Hepatocyte (in vitro differentiated cells): ENCODE measurements around the gene MED13L. TPM values are rescaled to one million over a fixed set of nuclear protein-coding genes. Genes with fewer than 3 reads are reported as not detected.

Experiments used
- DNase-seq: peaks from one replicate; pipeline ENCODE4 v3.0.0-alpha.2; 2016; ENCODE audit warnings: low spot score
- H2AFZ ChIP-seq: fragments of 200-600 bp; sonication (generic); 2 replicates; pipeline ENCODE4 v1.6.0; 2016; ENCODE audit warnings: antibody characterized with exemption, mild to moderate bottlenecking
- H3K27ac ChIP-seq: fragments of 200-600 bp; sonication (generic); 2 replicates; pipeline ENCODE4 v1.5.1; 2016; ENCODE audit warnings: mild to moderate bottlenecking
- H3K27me3 ChIP-seq: fragments of 200-600 bp; sonication (generic); 2 replicates; pipeline ENCODE4 v1.6.1; 2016
- H3K36me3 ChIP-seq: fragments of 200-600 bp; sonication (generic); replicated peaks from 2 replicates; pipeline ENCODE4 v1.5.1; 2016; ENCODE audit warnings: low read depth; ENCODE audit not compliant: insufficient read depth
- H3K4me1 ChIP-seq: fragments of 200-600 bp; sonication (generic); 2 replicates; pipeline ENCODE4 v1.5.1; 2016; ENCODE audit warnings: mild to moderate bottlenecking, moderate library complexity; ENCODE audit not compliant: insufficient read depth
- H3K4me2 ChIP-seq: fragments of 200-600 bp; sonication (generic); 2 replicates; pipeline ENCODE4 v1.6.0; 2016
- H3K4me3 ChIP-seq: fragments of 200-600 bp; sonication (generic); 2 replicates; pipeline ENCODE4 v1.5.1; 2016; ENCODE audit warnings: mild to moderate bottlenecking
- H3K79me2 ChIP-seq: fragments of 200-600 bp; sonication (generic); 2 replicates; pipeline ENCODE4 v1.6.0; 2017; ENCODE audit warnings: mild to moderate bottlenecking
- H3K9me2 ChIP-seq: fragments of 200-600 bp; sonication (generic); replicated peaks from 2 replicates; pipeline ENCODE4 v1.6.0; 2017; ENCODE audit warnings: mild to moderate bottlenecking; ENCODE audit not compliant: insufficient read depth
- H3K9me3 ChIP-seq: fragments of 200-600 bp; sonication (generic); 2 replicates; pipeline ENCODE4 v1.5.1; 2016; ENCODE audit warnings: low read depth, mild to moderate bottlenecking
- H4K20me1 ChIP-seq: fragments of 200-600 bp; sonication (generic); 2 replicates; pipeline ENCODE4 v1.6.0; 2016; ENCODE audit warnings: mild to moderate bottlenecking; ENCODE audit not compliant: insufficient read depth, poor library complexity, severe bottlenecking
- CTCF ChIP-seq: fragments of 200-600 bp; sonication (generic); IDR thresholded peaks from 2 replicates; pipeline ENCODE4 v1.5.1; 2016; ENCODE audit warnings: antibody characterized with exemption, mild to moderate bottlenecking; ENCODE audit not compliant: poor library complexity
- EZH2 ChIP-seq: fragments of 200-600 bp; sonication (generic); IDR thresholded peaks from 2 replicates; pipeline ENCODE4 v1.6.1; 2016; ENCODE audit warnings: antibody characterized with exemption, mild to moderate bottlenecking, borderline replicate concordance
- EZH2phosphoT487 ChIP-seq: fragments of 200-600 bp; sonication (generic); IDR thresholded peaks from one replicate; pipeline ENCODE4 v1.6.1; 2018; ENCODE audit warnings: antibody characterized with exemption, mild to moderate bottlenecking, low read depth, moderate library complexity; ENCODE audit not compliant: unreplicated experiment, severe bottlenecking
- WGBS: methylation state at CpG from one replicate; pipeline ENCODE4 v1.1.6; 2016; ENCODE audit warnings: low lambda C conversion rate; ENCODE audit errors: missing lambda C conversion rate; 5-methylcytosine and 5-hydroxymethylcytosine counted together
- polyA plus RNA-seq: library from polyadenylated mRNA; unstranded; fragments of >200 nt; fragmentation: Nextera tagmentation; extraction: Ambion mirVana; gene quantifications from 2 replicates; pipeline ENCODE4 v1.2.1, GENCODE V29; 2016
- total RNA-seq: library from RNA; depleted of rRNA; stranded (reverse); fragments of >200 nt; gene quantifications from 2 replicates; pipeline ENCODE4 v1.2.3, GENCODE V29; 2014

MED13L gene
- total and polyA plus RNA-seq, 2 experiments from 2014 or later: 23.7 to 135 TPM

DNA sequence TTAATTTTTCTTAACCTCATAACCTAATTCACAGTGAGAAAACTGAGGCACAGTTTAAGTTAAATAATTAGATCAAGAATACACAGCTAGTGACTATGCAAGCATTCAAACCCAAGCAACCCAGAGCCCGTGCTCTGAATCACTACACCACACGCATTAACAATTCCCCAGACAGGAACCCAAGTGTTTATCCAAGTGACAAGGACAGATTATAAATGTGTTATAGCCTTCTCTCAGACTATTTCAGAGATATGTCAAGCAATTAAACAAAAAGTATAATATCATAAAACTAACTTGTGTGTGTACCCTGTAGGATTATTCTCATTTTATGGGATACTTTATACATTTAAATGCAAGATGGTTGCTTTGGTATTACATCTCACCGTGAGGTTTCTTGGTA lies 43.8 kb downstream of the MED13L start:
- Histone ChIP-seq H3K4me2 (no peak overlapping the region), H3K27ac (no peak overlapping the region), H3K9me3 (no peaks in the 10 kb centered on the region), H3K9me2 (no peaks in the 10 kb centered on the region), H4K20me1 (peaks cover 63% of the 10 kb centered on the region), H3K27me3 (no peaks in the 10 kb centered on the region), H3K4me1 (peaks cover 19% of the 10 kb centered on the region), H3K79me2 (peaks cover 98% of the 10 kb centered on the region), H3K36me3 (no peaks in the 10 kb centered on the region), H2AFZ (no peak overlapping the region), H3K4me3 (no peak overlapping the region)
- no peak for TF ChIP-seq EZH2
- TF ChIP-seq EZH2phosphoT487: no peak
- TF ChIP-seq CTCF: no peak
- no peak for DNase-seq
- 90% methylated on average over 3 of the region's 3 CpGs for WGBS

DNA sequence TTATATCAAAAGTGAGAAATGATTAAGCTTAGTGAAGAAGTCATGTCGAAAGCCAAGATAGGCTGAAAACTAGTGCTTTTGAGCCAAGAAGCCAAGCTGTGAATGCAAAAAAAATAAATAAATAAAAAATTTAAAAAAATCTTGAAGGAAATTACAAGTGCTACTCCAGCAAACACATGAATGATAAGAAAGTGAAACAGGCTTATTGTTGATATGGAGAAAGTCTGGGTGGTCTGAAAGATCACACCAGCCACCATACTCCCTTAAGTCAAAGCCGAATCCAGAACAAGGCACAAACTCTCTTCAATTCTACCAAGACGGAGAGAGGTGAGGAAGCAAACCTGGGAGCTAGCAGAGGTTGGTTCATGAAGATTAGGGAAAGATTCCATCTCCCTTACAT lies 49.7 kb downstream of the MED13L start:
- Histone ChIP-seq H3K27me3 (no peaks in the 10 kb centered on the region), H3K4me2 (no peak overlapping the region), H3K9me3 (no peaks in the 10 kb centered on the region), H4K20me1 (peaks cover 40% of the 10 kb centered on the region), H3K36me3 (no peaks in the 10 kb centered on the region), H3K79me2 (peaks cover 99% of the 10 kb centered on the region), H3K4me1 (no peaks in the 10 kb centered on the region), H3K4me3 (no peak overlapping the region), H3K9me2 (no peaks in the 10 kb centered on the region), H3K27ac (no peak overlapping the region), H2AFZ (no peak overlapping the region)
- TF ChIP-seq CTCF (no peak), EZH2 (no peak), EZH2phosphoT487 (no peak)
- DNase-seq: no peak
- 92% methylated on average over 3 of the region's 3 CpGs for WGBS

GRCh38 chr12:116226026-116226425 lies 51.5 kb downstream of the MED13L start:
- Histone ChIP-seq H4K20me1 (peaks cover 32% of the 10 kb centered on the region), H3K4me3 (no peak overlapping the region), H3K36me3 (no peaks in the 10 kb centered on the region), H3K27me3 (no peaks in the 10 kb centered on the region), H2AFZ (no peak overlapping the region), H3K79me2 (peaks cover 98% of the 10 kb centered on the region), H3K4me2 (no peak overlapping the region), H3K9me2 (no peaks in the 10 kb centered on the region), H3K4me1 (peaks cover 3% of the 10 kb centered on the region), H3K27ac (no peak overlapping the region), H3K9me3 (no peaks in the 10 kb centered on the region)
- TF ChIP-seq EZH2phosphoT487 (no peak), CTCF (no peak), EZH2 (no peak)
- no peak for DNase-seq
- WGBS: 82% methylated on average over 2 of the region's 2 CpGs

DNA sequence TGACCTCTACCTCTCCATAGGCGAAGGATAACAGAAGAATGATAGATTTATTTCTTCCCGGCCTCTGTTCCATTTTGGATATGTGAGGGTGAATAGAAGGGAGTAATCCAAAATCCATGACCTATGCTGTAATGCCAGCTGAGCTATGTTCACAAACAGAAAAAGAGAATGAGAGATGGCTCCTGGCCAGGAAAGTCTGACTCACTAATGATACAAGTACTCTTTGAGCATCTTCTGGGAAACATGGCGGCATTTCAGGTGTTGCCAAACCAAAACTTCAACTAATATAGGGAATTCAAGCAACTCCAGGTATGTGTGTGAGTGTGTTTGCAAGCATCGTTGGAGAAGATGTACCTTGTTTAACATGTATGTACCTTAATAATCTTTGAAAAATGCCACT lies 55.1 kb downstream of the MED13L start:
- no peaks in the 10 kb centered on the region for H3K36me3 ChIP-seq
- H3K79me2 ChIP-seq: peaks cover 98% of the 10 kb centered on the region
- no peaks in the 10 kb centered on the region for H3K9me2 ChIP-seq
- H3K4me1 ChIP-seq: peaks cover 3% of the 10 kb centered on the region
- H3K4me3 ChIP-seq: no peak overlapping the region
- no peaks in the 10 kb centered on the region for H3K27me3 ChIP-seq
- no peaks in the 10 kb centered on the region for H3K9me3 ChIP-seq
- TF ChIP-seq EZH2phosphoT487 (no peak), EZH2 (no peak), CTCF (no peak)
- peak overlapping the region; percentile 4 for H3K27ac ChIP-seq
- peak; percentile 78 for DNase-seq
- WGBS: 88% methylated on average over 4 of the region's 4 CpGs
- H4K20me1 ChIP-seq: peaks cover 53% of the 10 kb centered on the region
- no peak overlapping the region for H3K4me2 ChIP-seq
- H2AFZ ChIP-seq: no peak overlapping the region
